ENCODE results near the gene MCC.

Gene MCC

DNA sequence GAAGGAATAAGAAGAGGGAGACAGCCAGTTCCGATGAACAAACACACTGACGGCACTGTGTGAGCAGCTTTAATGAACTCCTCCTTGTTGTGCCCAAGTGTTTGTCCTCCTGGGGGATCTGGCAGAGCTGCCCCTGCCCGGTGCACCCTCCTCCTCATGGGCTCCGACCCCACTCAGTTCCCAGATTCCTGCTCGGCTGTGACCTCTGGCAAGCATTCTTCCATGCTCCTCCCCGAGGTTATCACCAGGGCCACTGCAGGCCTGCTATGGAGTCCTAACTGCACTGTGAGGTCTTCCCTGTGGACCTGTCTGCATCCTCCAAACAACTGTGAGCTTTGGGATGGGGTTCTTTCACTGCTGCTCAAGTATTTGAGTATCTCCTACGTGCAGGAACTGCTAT, 369.5 kb downstream of the MCC start:
- Histone ChIP-seq H3K36me3 (ENCODE audit: control insufficient read depth, insufficient read depth, low read length) (no peaks in the 10 kb centered on the region), H3K27ac (ENCODE audit: insufficient read depth, low read depth, low read length, poor library complexity, severe bottlenecking) (no peak overlapping the region), H3K4me1 (ENCODE audit: control insufficient read depth, insufficient read depth, low read length) (peaks cover 8% of the 10 kb centered on the region), H3K4me3 (ENCODE audit: insufficient read depth, low read depth, low read length) (no peak overlapping the region), H3K9me3 (ENCODE audit: control insufficient read depth, low read length) (no peaks in the 10 kb centered on the region), H3K27me3 (ENCODE audit: control insufficient read depth, insufficient read depth, low read length, poor library complexity, severe bottlenecking) (no peaks in the 10 kb centered on the region)
- WGBS, 2 experiments, result 77 to 78% methylated on average over 7 of the region's 7 CpGs

DNA sequence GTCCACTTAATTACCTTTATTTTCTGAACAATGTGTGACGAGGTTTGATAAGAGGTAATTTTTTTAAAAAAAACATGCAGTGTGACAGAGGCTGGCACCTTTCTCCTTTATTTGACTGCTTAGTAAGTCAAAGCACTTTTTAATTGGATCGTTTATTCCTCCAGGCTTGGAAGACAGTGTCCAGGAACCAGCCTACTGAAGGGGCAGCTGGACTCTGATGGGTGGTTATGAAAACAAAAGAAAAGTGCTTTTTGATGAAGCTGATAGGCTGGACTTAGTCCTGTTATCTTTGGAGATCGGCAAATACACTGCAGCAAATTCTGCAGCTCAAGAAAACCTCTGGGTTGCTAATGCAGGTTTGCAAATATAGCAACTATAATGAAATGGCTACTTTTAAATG, 370.0 kb downstream of the MCC start:
- Histone ChIP-seq H3K36me3 (ENCODE audit: control insufficient read depth, insufficient read depth, low read length) (no peaks in the 10 kb centered on the region), H3K4me1 (ENCODE audit: control insufficient read depth, insufficient read depth, low read length) (peaks cover 8% of the 10 kb centered on the region), H3K27ac (ENCODE audit: insufficient read depth, low read depth, low read length, poor library complexity, severe bottlenecking) (no peak overlapping the region), H3K4me3 (ENCODE audit: insufficient read depth, low read depth, low read length) (no peak overlapping the region), H3K9me3 (ENCODE audit: control insufficient read depth, low read length) (no peaks in the 10 kb centered on the region), H3K27me3 (ENCODE audit: control insufficient read depth, insufficient read depth, low read length, poor library complexity, severe bottlenecking) (no peaks in the 10 kb centered on the region)
- WGBS, 2 experiments, result 98% methylated on average over 3 of the region's 3 CpGs

DNA sequence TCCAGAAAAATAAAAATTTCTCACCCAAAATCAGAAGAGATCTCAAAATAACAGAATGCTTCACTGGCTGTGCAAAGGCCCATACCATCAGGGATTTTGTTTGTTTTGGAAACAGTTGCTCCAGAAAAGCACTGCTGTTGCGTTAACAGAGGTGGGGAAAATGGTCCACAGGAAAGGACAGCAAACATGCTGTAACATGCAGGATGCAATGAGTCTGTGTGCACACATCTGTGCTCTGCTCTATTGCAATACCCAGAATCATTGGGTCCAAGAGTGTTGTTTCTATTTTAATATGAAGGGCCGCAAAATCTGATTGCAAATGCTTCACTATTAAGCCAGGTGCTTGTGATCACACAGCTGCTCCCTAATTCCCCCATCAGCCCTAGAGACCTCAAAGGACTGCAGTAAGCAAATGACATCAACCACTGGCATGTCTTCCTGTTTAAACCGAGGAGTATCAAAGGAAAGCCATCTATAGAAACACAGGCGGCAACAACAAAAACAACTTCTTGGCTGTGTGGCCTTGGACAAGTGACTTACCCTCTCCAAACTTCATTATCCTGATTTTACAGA, 370.6 kb downstream of the MCC start:
- Histone ChIP-seq H3K36me3 (ENCODE audit: control insufficient read depth, insufficient read depth, low read length) (no peaks in the 10 kb centered on the region), H3K9me3 (ENCODE audit: control insufficient read depth, low read length) (no peaks in the 10 kb centered on the region), H3K27me3 (ENCODE audit: control insufficient read depth, insufficient read depth, low read length, poor library complexity, severe bottlenecking) (no peaks in the 10 kb centered on the region), H3K4me3 (ENCODE audit: insufficient read depth, low read depth, low read length) (no peak overlapping the region), H3K27ac (ENCODE audit: insufficient read depth, low read depth, low read length, poor library complexity, severe bottlenecking) (no peak overlapping the region), H3K4me1 (ENCODE audit: control insufficient read depth, insufficient read depth, low read length) (peaks cover 8% of the 10 kb centered on the region)
- 87 to 90% methylated on average over 4 of the region's 4 CpGs for WGBS, 2 experiments

DNA sequence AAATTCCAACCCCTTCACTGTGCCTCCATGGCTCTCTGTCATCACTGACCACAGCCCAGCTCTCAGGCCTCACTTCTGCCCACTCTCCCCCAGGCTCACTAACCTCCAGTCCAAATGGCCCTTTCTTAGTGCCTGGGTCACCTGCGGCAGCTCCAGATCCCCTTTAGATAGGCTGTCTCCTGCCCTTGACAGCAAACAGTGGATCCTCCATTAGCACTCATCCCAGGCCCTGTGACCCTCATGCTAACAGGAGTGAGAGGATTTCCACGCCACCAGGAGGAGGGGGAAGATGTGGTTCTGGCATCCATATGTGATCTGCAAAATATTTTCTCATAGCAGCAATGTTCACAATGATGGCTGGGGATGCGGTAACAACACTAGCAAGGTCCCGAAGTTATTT, 372.3 kb downstream of the MCC start:
- H3K27me3 ChIP-seq (ENCODE audit: control insufficient read depth, insufficient read depth, low read length, poor library complexity, severe bottlenecking), result no peaks in the 10 kb centered on the region
- no peak overlapping the region for H3K4me3 ChIP-seq (ENCODE audit: insufficient read depth, low read depth, low read length)
- H3K9me3 ChIP-seq (ENCODE audit: control insufficient read depth, low read length), result no peaks in the 10 kb centered on the region
- WGBS, 2 experiments, result 90 to 96% methylated on average over 4 of the region's 4 CpGs
- H3K36me3 ChIP-seq (ENCODE audit: control insufficient read depth, insufficient read depth, low read length), result no peaks in the 10 kb centered on the region
- H3K4me1 ChIP-seq (ENCODE audit: control insufficient read depth, insufficient read depth, low read length), result peaks cover 8% of the 10 kb centered on the region
- no peak overlapping the region for H3K27ac ChIP-seq (ENCODE audit: insufficient read depth, low read depth, low read length, poor library complexity, severe bottlenecking)

DNA sequence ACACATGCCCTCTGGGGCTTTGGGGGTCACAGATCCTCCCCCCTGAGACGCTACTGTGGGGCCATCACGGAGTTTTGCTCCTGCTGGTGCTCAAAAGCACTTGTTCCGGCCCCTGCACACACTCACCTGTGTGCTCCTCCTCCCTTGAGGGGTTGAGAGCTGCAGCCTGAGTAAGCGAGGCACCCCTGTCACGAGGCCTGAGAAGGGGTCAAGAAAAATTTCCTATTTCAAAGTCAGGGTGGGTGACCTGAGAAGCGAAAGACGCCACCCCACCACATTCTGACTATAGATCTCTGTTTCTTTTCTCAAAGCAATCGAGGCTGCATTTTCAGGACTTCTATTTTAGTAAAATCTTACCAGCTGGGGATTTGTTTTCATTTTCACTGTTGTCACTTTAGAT, 373.2 kb downstream of the MCC start:
- Histone ChIP-seq H3K4me3 (ENCODE audit: insufficient read depth, low read depth, low read length) (no peak overlapping the region), H3K36me3 (ENCODE audit: control insufficient read depth, insufficient read depth, low read length) (no peaks in the 10 kb centered on the region), H3K27ac (ENCODE audit: insufficient read depth, low read depth, low read length, poor library complexity, severe bottlenecking) (no peak overlapping the region), H3K9me3 (ENCODE audit: control insufficient read depth, low read length) (no peaks in the 10 kb centered on the region), H3K27me3 (ENCODE audit: control insufficient read depth, insufficient read depth, low read length, poor library complexity, severe bottlenecking) (no peaks in the 10 kb centered on the region), H3K4me1 (ENCODE audit: control insufficient read depth, insufficient read depth, low read length) (peaks cover 8% of the 10 kb centered on the region)
- WGBS, 2 experiments, result 88% methylated on average over 8 of the region's 8 CpGs

DNA sequence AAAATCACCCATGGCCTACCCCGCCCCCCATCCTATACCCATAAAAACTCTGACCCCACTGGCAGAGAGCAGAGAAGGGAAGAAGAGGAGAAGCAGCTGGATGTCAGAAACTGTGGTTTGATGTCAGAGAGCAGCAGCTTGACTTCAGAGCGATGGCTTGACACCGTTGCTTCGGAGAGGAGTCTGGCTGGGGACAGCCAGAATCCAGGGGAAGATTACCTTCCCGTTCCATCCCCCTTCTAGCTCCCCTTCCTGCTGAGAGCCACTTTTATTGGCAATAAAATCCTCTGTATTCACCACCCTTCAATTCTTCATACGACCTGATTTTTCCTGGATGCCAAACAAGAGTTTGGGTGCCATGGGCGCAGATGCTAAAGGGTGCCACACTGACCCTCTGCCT, 373.7 kb downstream of the MCC start:
- no peak overlapping the region for H3K4me3 ChIP-seq (ENCODE audit: insufficient read depth, low read depth, low read length)
- WGBS, 2 experiments, result 94 to 95% methylated on average over 6 to 7 of the region's 7 CpGs
- no peaks in the 10 kb centered on the region for H3K27me3 ChIP-seq (ENCODE audit: control insufficient read depth, insufficient read depth, low read length, poor library complexity, severe bottlenecking)
- no peak overlapping the region for H3K27ac ChIP-seq (ENCODE audit: insufficient read depth, low read depth, low read length, poor library complexity, severe bottlenecking)
- H3K4me1 ChIP-seq (ENCODE audit: control insufficient read depth, insufficient read depth, low read length), result peaks cover 5% of the 10 kb centered on the region
- no peaks in the 10 kb centered on the region for H3K9me3 ChIP-seq (ENCODE audit: control insufficient read depth, low read length)
- no peaks in the 10 kb centered on the region for H3K36me3 ChIP-seq (ENCODE audit: control insufficient read depth, insufficient read depth, low read length)

DNA sequence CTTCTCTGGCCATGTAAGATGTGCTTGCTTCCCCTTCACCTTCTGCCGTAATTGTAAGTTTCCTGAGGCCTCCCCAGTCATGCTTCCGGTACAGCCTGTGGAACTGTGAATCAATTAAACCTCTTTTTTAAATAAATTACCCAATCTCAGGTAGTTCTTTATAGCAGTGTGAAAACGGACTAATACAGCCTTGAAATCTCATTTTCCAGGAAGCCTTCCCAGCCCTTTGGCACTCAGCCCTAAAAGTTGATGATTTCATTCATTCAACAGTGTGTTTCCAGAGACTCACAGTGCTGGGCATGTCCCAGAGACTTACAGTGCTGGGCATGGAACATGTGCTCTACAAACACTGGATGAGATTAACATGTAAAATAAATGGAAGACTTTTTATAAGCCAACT, 375.8 kb downstream of the MCC start:
- no peaks in the 10 kb centered on the region for H3K27me3 ChIP-seq (ENCODE audit: control insufficient read depth, insufficient read depth, low read length, poor library complexity, severe bottlenecking)
- H3K4me1 ChIP-seq (ENCODE audit: control insufficient read depth, insufficient read depth, low read length), result no peaks in the 10 kb centered on the region
- H3K36me3 ChIP-seq (ENCODE audit: control insufficient read depth, insufficient read depth, low read length), result no peaks in the 10 kb centered on the region
- H3K9me3 ChIP-seq (ENCODE audit: control insufficient read depth, low read length), result no peaks in the 10 kb centered on the region
- H3K4me3 ChIP-seq (ENCODE audit: insufficient read depth, low read depth, low read length), result no peak overlapping the region
- no peak overlapping the region for H3K27ac ChIP-seq (ENCODE audit: insufficient read depth, low read depth, low read length, poor library complexity, severe bottlenecking)
- WGBS, 2 experiments, result 93 to 98% methylated on average over 3 of the region's 3 CpGs

DNA sequence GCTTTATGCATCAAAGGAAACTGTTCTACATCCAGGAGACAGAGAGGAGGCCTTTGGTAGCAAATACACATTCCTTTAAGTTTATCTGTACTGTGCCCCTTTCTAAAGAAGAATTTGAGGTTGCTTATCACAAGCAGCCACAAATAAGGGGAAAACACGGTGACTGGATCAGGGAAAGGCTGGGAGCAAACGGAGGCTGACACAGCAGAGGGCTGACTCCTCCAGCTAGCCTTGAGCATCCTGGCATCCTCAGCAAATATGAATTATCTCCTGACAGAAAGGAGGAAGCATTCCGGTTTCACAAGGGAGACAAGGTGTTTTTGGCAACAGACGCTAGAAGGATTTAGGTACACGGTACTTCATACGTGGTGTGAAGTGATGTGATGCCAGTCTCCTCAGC, 378.1 kb downstream of the MCC start:
- no peaks in the 10 kb centered on the region for H3K27me3 ChIP-seq (ENCODE audit: control insufficient read depth, insufficient read depth, low read length, poor library complexity, severe bottlenecking)
- H3K4me3 ChIP-seq (ENCODE audit: insufficient read depth, low read depth, low read length), result no peak overlapping the region
- H3K4me1 ChIP-seq (ENCODE audit: control insufficient read depth, insufficient read depth, low read length), result no peaks in the 10 kb centered on the region
- no peaks in the 10 kb centered on the region for H3K9me3 ChIP-seq (ENCODE audit: control insufficient read depth, low read length)
- 91 to 95% methylated on average over 6 of the region's 6 CpGs for WGBS, 2 experiments
- H3K27ac ChIP-seq (ENCODE audit: insufficient read depth, low read depth, low read length, poor library complexity, severe bottlenecking), result no peak overlapping the region
- H3K36me3 ChIP-seq (ENCODE audit: control insufficient read depth, insufficient read depth, low read length), result no peaks in the 10 kb centered on the region

DNA sequence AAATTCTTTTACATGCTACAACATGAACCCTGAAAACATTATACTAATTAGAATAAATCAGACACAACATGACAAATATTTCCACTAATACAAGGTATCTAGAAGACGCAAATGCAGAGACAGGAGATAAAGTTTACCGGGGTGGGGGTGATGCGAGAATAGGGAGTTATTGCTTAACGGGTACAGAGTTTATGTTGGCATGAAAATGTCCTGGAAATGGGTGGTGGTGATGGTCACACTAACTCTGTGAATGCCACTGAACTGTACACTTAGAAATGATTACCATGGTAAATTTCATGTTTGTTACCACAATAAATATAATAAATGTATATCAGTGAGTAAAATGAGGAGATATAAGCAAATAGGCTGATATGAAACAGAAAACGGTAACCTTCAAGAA, 378.9 kb downstream of the MCC start:
- H3K4me1 ChIP-seq (ENCODE audit: control insufficient read depth, insufficient read depth, low read length), result no peaks in the 10 kb centered on the region
- no peak overlapping the region for H3K27ac ChIP-seq (ENCODE audit: insufficient read depth, low read depth, low read length, poor library complexity, severe bottlenecking)
- H3K9me3 ChIP-seq (ENCODE audit: control insufficient read depth, low read length), result no peaks in the 10 kb centered on the region
- H3K36me3 ChIP-seq (ENCODE audit: control insufficient read depth, insufficient read depth, low read length), result no peaks in the 10 kb centered on the region
- 99% methylated on average over 5 of the region's 5 CpGs for WGBS, 2 experiments
- H3K27me3 ChIP-seq (ENCODE audit: control insufficient read depth, insufficient read depth, low read length, poor library complexity, severe bottlenecking), result no peaks in the 10 kb centered on the region
- H3K4me3 ChIP-seq (ENCODE audit: insufficient read depth, low read depth, low read length), result no peak overlapping the region

DNA sequence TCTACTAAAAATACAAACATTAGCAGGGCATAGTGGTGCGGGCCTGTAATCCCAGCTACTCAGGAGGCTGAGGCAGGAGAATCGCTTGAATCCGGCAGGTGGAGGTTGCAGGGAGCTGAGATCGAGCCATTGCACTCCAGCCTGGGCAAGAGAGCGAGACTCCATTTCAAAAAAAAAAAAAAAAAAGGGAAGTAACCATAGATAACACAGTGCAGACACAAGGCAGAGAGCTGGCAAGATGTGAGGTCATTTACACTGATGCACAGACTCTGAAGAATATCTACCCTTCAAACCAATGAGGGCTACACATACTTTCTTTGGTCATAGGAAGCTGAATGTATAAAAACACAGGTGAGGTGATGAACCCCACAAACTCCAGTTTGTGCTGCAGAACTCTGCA, 379.8 kb downstream of the MCC start:
- Histone ChIP-seq H3K4me1 (ENCODE audit: control insufficient read depth, insufficient read depth, low read length) (no peaks in the 10 kb centered on the region), H3K36me3 (ENCODE audit: control insufficient read depth, insufficient read depth, low read length) (no peaks in the 10 kb centered on the region), H3K4me3 (ENCODE audit: insufficient read depth, low read depth, low read length) (no peak overlapping the region), H3K9me3 (ENCODE audit: control insufficient read depth, low read length) (no peaks in the 10 kb centered on the region), H3K27ac (ENCODE audit: insufficient read depth, low read depth, low read length, poor library complexity, severe bottlenecking) (no peak overlapping the region), H3K27me3 (ENCODE audit: control insufficient read depth, insufficient read depth, low read length, poor library complexity, severe bottlenecking) (no peaks in the 10 kb centered on the region)
- WGBS, 2 experiments, result 82 to 86% methylated on average over 5 of the region's 5 CpGs

DNA sequence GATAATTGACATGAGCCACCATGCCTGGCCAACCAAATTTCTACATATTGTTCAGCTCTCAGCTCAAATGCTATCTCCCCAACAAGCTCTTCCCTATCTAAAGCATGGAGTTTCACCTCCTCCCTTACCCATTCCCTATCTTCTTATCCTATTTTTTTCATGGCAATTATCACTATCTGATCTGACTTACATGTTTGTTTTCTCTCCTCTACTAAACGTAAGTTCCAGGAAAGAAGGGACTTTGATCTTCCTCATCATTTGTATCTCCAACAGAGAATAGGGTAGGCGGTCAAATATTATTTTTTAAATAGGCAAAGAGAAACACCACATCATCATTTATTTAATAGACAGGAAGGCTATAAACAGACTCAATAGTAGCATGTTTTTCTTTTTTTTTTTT, 381.4 kb downstream of the MCC start:
- Histone ChIP-seq H3K9me3 (ENCODE audit: control insufficient read depth, low read length) (no peaks in the 10 kb centered on the region), H3K4me3 (ENCODE audit: insufficient read depth, low read depth, low read length) (no peak overlapping the region), H3K27ac (ENCODE audit: insufficient read depth, low read depth, low read length, poor library complexity, severe bottlenecking) (no peak overlapping the region), H3K4me1 (ENCODE audit: control insufficient read depth, insufficient read depth, low read length) (no peaks in the 10 kb centered on the region), H3K36me3 (ENCODE audit: control insufficient read depth, insufficient read depth, low read length) (no peaks in the 10 kb centered on the region), H3K27me3 (ENCODE audit: control insufficient read depth, insufficient read depth, low read length, poor library complexity, severe bottlenecking) (no peaks in the 10 kb centered on the region)
- 80 to 86% methylated on average over 1 of the region's 2 CpGs for WGBS, 2 experiments

Data from ectodermal cell (in vitro differentiated cells).